ENCODE results near the gene ACSM3. TPM values are rescaled to one million over a fixed set of nuclear protein-coding genes. Genes with fewer than 3 reads are reported as not detected.

Gene ACSM3
- total and polyA plus RNA-seq, 9 of the 15 experiments (the other 6 are each of a cell fraction or from before 2014, with no cell fraction given), result 112 to 420 (median 182) TPM

- TF ChIP-seq, protein P1, sequence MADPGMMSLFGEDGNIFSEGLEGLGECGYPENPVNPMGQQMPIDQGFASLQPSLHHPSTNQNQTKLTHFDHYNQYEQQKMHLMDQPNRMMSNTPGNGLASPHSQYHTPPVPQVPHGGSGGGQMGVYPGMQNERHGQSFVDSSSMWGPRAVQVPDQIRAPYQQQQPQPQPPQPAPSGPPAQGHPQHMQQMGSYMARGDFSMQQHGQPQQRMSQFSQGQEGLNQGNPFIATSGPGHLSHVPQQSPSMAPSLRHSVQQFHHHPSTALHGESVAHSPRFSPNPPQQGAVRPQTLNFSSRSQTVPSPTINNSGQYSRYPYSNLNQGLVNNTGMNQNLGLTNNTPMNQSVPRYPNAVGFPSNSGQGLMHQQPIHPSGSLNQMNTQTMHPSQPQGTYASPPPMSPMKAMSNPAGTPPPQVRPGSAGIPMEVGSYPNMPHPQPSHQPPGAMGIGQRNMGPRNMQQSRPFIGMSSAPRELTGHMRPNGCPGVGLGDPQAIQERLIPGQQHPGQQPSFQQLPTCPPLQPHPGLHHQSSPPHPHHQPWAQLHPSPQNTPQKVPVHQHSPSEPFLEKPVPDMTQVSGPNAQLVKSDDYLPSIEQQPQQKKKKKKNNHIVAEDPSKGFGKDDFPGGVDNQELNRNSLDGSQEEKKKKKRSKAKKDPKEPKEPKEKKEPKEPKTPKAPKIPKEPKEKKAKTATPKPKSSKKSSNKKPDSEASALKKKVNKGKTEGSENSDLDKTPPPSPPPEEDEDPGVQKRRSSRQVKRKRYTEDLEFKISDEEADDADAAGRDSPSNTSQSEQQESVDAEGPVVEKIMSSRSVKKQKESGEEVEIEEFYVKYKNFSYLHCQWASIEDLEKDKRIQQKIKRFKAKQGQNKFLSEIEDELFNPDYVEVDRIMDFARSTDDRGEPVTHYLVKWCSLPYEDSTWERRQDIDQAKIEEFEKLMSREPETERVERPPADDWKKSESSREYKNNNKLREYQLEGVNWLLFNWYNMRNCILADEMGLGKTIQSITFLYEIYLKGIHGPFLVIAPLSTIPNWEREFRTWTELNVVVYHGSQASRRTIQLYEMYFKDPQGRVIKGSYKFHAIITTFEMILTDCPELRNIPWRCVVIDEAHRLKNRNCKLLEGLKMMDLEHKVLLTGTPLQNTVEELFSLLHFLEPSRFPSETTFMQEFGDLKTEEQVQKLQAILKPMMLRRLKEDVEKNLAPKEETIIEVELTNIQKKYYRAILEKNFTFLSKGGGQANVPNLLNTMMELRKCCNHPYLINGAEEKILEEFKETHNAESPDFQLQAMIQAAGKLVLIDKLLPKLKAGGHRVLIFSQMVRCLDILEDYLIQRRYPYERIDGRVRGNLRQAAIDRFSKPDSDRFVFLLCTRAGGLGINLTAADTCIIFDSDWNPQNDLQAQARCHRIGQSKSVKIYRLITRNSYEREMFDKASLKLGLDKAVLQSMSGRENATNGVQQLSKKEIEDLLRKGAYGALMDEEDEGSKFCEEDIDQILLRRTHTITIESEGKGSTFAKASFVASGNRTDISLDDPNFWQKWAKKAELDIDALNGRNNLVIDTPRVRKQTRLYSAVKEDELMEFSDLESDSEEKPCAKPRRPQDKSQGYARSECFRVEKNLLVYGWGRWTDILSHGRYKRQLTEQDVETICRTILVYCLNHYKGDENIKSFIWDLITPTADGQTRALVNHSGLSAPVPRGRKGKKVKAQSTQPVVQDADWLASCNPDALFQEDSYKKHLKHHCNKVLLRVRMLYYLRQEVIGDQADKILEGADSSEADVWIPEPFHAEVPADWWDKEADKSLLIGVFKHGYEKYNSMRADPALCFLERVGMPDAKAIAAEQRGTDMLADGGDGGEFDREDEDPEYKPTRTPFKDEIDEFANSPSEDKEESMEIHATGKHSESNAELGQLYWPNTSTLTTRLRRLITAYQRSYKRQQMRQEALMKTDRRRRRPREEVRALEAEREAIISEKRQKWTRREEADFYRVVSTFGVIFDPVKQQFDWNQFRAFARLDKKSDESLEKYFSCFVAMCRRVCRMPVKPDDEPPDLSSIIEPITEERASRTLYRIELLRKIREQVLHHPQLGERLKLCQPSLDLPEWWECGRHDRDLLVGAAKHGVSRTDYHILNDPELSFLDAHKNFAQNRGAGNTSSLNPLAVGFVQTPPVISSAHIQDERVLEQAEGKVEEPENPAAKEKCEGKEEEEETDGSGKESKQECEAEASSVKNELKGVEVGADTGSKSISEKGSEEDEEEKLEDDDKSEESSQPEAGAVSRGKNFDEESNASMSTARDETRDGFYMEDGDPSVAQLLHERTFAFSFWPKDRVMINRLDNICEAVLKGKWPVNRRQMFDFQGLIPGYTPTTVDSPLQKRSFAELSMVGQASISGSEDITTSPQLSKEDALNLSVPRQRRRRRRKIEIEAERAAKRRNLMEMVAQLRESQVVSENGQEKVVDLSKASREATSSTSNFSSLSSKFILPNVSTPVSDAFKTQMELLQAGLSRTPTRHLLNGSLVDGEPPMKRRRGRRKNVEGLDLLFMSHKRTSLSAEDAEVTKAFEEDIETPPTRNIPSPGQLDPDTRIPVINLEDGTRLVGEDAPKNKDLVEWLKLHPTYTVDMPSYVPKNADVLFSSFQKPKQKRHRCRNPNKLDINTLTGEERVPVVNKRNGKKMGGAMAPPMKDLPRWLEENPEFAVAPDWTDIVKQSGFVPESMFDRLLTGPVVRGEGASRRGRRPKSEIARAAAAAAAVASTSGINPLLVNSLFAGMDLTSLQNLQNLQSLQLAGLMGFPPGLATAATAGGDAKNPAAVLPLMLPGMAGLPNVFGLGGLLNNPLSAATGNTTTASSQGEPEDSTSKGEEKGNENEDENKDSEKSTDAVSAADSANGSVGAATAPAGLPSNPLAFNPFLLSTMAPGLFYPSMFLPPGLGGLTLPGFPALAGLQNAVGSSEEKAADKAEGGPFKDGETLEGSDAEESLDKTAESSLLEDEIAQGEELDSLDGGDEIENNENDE (IDR thresholded peaks at IDR 0.05; ENCODE audit: low read depth, low read length), result no peak
- no peak for TF ChIP-seq HNRNPLL (IDR thresholded peaks at IDR 0.05; ENCODE audit: low read depth, low read length, poor library complexity, severe bottlenecking)
- TF ChIP-seq, protein P2, sequence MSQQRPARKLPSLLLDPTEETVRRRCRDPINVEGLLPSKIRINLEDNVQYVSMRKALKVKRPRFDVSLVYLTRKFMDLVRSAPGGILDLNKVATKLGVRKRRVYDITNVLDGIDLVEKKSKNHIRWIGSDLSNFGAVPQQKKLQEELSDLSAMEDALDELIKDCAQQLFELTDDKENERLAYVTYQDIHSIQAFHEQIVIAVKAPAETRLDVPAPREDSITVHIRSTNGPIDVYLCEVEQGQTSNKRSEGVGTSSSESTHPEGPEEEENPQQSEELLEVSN (IDR thresholded peaks at IDR 0.05; ENCODE audit: borderline replicate concordance in 1 of 2, extremely low read depth in 1 of 2, insufficient read depth in 1 of 2, insufficient read length in 1 of 2, low read depth in 1 of 2, low read length in 1 of 2, poor library complexity in 1 of 2, severe bottlenecking in 1 of 2), result no peak
- peak; percentile 88 for TF ChIP-seq C11orf30 (IDR thresholded peaks at IDR 0.05; ENCODE audit: low read depth)
- peak; percentile 55 for TF ChIP-seq PKNOX1 (IDR thresholded peaks at IDR 0.05)
- TF ChIP-seq, protein P3, sequence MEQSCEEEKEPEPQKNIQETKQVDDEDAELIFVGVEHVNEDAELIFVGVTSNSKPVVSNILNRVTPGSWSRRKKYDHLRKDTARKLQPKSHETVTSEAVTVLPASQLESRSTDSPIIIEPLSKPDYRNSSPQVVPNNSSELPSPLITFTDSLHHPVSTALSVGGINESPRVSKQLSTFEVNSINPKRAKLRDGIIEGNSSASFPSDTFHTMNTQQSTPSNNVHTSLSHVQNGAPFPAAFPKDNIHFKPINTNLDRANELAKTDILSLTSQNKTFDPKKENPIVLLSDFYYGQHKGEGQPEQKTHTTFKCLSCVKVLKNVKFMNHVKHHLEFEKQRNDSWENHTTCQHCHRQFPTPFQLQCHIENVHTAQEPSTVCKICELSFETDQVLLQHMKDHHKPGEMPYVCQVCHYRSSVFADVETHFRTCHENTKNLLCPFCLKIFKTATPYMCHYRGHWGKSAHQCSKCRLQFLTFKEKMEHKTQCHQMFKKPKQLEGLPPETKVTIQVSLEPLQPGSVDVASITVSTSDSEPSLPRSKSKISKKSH (CRISPR knock-in tag; IDR thresholded peaks at IDR 0.05), result no peak
- no peak; the same call in 1 of the 2 replicates for TF ChIP-seq ADNP (tag; IDR thresholded peaks at IDR 0.05)
- TF ChIP-seq ELF4 (CRISPR knock-in tag; IDR thresholded peaks at IDR 0.05), result no peak
- no peak for TF ChIP-seq TARDBP (IDR thresholded peaks at IDR 0.05)
- peak; percentile 90 for TF ChIP-seq SMARCE1 (IDR thresholded peaks at IDR 0.05)
- TF ChIP-seq, protein P4, sequence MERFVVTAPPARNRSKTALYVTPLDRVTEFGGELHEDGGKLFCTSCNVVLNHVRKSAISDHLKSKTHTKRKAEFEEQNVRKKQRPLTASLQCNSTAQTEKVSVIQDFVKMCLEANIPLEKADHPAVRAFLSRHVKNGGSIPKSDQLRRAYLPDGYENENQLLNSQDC (CRISPR knock-in tag; IDR thresholded peaks at IDR 0.05), result no peak
- no peak for TF ChIP-seq ZNF778 (CRISPR knock-in tag; IDR thresholded peaks at IDR 0.05)
Observed at GRCh38 chr16:20744922-20745440, 18.8 kb upstream of the ACSM3 start (continued).

Data from K562 (cell line).